C1 segment of cervical spinal cord (tissue), 14 donors: ENCODE data around the gene RTP5.
"Not testable (repeated sequence)": the region's sequence is repeated elsewhere in the genome, so short reads cannot be mapped to it uniquely, and the experiment has no call there.

ENCODE experiments used
- DNase-seq, 14 donors: peaks; one replicate each; lab custom pipeline; 2025; lab: John Stamatoyannopoulos, UW

The RTP5 gene

GRCh38 chr2:241922816-241923601, 53.5 kb downstream of the RTP5 start:
- DNase-seq, result not testable (repeated sequence)
